Measurements from ENCODE around the gene CDCA3.
A peak's percentile ranks its signal among the peaks of the same experiment; 100 is the strongest.

Gene CDCA3

GRCh38 chr12:6831450-6831995, 19.6 kb downstream of the CDCA3 start:
- no peak for DNase-seq

DNA sequence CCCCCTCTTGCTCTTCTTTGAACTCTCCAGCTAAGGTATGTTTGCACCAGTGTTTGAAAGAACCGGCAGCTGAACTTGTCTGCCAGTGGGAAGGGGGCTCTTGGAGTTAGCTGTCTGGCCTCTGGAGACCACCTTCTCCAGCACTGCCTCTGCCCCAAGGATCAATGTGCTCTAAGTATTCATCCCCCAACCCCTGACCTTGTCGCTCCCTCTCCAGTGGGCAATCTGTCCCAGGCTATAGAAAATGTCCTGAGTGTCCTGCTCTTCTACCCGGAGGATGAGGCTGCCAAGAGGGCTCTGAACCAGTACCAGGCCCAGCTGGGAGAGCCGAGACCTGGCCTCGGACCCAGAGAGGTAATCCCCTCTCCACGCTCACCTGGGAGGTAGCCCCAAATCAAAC, 20.1 kb downstream of the CDCA3 start:
- DNase-seq: no peak

DNA sequence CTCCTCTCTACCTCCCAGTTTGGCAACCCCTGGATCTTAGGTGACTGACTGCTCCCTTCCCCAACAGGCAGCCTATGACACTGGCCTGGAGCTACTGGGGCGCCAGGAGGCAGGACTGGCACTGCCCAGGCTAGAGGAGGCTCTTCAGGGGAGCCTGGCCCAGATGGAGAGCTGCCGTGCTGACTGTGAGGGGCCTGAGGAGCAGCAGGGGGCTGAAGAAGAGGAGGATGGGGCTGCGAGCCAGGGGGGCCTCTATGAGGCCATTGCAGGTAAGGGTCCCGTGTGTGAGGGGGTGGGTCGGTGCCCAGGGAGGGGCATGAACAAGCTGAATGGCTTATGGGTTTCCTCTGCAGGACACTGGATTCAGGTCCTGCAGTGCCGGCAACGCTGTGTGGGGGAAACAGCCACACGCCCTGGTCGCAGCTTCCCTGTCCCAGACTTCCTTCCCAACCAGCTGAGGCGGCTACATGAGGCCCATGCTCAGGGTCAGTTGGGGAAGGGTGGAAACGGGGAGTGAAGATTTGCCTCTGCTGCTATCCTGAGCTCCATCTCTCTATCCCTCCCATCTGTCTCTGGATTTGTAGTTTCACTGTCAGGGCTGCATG, 20.7 kb downstream of the CDCA3 start:
- no peak for DNase-seq

DNA sequence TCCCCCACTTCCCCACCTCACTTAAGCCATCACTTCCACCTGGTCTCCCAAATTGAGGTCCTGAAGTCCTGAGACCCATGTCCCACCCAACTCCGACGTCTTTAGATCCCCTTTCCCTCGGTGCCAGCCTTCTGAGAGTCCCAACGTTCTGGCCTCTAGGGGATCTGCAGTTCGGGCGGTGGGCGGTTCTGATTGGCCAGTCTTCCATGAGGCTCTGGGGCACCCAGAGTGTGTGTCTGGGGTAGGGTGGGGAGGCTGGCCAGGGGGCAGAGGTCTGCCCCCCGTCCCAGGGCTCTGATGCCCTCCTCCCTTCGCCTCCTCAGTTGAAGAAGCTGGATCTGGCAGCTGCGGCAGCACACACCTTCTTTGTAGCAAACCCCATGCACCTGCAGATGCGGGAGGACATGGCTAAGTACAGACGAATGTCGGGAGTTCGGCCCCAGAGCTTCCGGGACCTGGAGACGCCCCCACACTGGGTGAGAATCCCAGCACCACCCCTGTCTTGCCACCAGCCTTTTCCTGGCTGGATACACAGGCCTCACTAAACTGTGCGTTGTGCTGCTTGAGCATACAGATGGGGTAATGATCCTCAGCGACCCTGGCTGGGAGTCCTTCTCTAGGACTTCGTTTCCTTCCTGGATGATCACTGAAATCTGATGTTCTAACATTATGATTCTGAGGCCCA, 21.4 kb downstream of the CDCA3 start:
- DNase-seq: no peak

GRCh38 chr12:6828781-6829535, 22.1 kb downstream of the CDCA3 start:
- peak; percentile 54 for DNase-seq

DNA sequence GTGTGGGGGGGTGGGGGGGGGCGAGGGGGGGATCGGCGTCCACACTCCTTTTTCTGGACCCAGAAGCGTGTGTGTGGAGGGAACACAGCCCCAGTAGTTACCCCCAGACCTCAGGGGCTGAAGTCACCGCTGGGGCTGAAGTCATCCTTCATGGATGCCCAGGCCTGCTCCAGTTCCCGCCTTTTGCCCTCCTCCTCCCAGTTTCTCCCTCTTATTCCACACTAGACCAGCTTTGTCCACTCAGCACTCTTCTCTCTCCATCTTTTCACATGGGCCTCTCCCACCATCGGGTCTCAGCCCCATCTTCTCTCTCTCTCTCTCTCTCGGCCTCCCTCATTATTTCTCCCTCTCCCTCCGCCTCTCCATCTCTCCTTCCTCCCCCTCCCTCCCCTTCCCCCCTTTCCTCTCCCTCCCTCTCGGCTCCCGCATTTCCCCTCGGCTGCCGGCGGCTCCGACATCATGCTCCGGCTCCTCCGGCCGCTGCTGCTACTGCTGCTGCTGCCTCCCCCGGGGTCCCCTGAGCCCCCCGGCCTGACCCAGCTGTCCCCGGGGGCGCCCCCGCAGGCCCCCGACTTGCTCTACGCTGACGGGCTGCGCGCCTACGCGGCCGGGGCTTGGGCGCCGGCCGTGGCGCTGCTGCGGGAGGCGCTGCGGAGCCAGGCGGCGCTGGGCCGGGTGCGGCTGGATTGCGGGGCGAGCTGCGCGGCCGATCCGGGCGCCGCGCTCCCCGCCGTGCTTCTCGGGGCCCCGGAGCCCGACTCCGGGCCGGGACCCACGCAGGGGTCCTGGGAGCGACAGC, 22.9 kb downstream of the CDCA3 start, which contains the start of gene P3H3:
Gene P3H3, plus strand, starts transcription at position 426 of the 799 bp plus-strand sequence. Its CDS starts 34 bp downstream, at position 460.
- DNase-seq: peak; percentile 67

- DNase-seq: peak; percentile 87
These were observed 23.6 kb downstream of the CDCA3 start for GRCh38 chr12:6827437-6827911.

DNA sequence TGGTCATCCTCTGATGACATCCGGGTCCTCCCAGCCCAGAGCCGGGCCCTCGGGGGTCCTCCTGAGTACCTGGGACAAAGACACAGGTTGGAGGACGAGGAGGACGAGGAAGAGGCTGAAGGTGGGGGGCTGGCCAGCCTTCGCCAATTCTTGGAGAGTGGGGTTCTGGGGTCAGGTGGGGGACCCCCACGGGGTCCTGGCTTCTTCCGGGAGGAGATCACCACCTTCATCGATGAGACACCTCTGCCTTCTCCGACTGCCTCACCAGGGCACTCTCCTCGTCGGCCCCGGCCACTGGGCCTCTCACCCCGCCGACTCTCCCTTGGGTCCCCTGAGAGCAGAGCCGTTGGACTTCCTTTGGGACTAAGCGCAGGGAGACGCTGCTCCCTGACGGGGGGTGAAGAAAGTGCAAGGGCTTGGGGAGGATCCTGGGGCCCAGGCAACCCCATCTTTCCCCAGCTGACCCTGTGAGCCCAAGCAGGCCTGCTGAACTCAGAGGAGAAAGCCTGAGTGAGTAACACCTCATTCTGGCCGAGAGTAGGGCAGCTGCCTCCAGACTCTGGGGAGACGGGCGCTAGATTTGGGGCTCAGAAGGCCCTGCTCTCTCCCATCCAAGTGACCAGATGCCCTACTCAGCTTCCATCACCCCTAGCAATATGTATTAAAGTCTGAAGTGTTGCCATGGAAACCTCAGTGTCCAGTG, 24.2 kb downstream of the CDCA3 start:
- DNase-seq: no peak

DNA sequence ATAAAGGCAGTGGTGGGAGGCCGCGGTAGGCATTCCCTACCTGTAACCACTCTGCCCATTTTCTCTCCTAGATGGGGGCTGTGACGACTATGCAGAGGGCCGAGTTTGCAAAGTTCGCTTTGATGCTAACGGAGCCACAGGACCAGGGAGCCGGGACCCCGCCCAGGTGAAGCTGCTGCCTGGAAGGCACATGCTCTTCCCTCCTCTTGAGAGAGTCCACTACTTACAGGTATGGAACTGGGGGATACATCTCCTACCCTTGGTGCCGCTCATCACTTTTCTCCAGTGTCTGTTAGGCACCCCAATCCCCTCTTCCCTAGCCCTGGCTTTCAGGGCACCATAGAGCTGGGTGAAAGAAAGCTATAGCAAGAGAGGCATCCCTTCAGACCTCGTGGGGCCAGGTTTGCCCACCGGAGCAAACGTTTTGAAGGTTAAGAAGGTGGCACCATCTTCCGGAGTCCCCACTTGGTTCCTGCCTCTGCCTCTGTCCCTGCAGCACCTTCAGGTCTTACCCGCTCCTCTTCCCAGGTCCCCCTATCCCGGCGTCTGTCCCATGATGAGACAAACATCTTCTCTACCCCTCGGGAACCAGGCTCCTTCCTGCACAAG, 24.9 kb downstream of the CDCA3 start:
- no peak for DNase-seq

DNA sequence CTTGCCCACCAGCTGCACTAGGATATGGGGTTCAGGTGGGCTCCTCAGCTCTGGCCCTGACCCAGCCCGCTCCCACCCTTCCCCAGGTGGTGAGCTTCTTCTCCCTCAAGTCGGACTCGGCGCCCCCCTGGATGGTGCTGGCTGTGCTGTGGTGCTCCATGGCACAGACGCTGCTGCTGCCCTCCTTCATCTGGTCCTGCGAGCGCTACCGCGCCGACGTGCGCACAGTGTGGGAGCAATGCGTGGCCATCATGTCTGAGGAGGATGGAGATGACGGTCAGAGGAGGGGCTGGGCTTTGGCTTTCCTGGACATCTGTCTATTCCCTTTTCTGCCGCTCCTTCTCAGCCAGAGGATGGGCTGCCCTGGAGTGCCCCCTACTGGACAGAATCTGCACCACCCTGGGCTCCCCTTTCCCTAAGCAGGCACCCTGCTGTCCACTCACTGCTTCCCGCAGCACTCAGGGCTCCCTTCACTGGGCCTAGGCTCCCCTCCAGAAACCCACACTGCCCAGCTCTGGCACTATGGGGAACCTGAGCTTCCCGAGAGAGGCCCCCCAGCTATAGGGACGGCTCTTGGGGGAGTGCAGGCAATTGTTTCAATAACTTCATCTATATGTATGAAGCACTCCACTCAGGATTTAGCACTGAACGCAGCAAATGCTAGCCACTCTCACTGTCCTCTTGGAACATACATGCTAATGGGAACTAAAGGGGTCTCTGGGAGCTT, 25.5 kb downstream of the CDCA3 start:
- peak; percentile 75 for DNase-seq

DNA sequence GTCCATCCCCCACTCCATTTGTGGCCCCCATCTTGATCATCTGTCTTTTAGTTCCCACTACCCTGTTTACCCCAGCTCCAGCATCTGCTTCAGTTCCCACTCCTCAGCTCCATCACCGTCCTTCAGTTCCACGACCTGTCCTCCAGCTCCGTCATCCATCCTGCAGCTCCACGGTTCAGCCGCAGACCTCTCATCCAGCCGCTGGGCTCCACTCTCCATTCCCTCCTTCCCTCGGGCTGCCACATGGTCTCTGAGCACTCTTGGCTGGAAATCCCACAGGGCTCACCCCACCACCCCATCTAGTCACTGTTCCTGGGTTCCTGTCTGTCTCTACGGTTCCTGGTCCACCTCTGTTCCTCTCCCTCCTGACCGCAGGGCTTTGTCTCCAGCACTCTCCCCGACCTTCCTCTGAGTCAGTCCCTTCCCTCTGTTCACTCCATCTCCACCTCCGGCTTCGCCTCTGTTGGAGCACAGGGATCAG, 26.1 kb downstream of the CDCA3 start:
- DNase-seq: no peak

- DNase-seq: no peak
These were observed 26.9 kb downstream of the CDCA3 start for GRCh38 chr12:6824085-6824775.

DNA sequence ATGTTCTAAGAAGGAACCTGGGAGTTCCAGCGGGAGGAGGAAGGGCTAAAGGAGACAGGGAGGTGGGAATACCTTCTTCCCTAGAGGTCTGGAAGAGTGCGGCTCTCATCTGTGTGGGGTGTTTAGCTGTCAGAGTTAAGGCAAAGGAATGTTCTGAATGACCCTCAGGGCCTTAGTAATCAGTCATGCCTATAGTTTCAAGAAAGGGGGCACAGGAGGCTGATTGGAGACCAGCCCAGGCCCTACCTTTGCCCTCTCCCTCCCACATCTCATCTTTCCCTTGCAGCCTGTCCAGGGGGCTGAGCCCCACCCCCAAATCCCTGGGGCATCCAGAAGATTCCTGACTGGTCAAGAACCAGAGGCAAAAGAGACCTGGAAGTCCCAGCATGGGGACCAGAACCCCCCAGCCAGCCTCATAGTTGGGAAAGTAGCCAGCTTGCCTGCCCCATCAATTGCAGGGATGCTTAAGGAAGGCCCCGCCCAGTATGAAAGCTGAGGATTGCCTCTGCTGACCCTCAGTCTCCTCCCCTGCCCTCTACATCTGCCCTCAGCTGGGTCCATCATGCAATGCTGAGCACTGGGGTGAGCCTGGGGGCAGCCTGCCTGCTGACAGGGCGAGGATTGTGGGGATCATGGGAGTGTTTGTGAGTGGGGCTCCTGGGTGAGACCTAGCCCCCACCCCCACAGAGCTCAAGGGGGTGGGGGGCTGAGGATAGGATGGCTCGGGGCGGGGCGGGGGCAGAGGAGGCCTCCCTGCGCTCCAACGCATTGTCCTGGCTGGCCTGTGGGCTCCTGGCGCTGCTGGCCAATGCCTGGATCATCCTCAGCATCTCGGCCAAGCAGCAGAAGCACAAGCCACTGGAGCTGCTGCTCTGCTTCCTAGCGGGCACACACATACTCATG, 27.7 kb downstream of the CDCA3 start:
- DNase-seq: no peak

DNA sequence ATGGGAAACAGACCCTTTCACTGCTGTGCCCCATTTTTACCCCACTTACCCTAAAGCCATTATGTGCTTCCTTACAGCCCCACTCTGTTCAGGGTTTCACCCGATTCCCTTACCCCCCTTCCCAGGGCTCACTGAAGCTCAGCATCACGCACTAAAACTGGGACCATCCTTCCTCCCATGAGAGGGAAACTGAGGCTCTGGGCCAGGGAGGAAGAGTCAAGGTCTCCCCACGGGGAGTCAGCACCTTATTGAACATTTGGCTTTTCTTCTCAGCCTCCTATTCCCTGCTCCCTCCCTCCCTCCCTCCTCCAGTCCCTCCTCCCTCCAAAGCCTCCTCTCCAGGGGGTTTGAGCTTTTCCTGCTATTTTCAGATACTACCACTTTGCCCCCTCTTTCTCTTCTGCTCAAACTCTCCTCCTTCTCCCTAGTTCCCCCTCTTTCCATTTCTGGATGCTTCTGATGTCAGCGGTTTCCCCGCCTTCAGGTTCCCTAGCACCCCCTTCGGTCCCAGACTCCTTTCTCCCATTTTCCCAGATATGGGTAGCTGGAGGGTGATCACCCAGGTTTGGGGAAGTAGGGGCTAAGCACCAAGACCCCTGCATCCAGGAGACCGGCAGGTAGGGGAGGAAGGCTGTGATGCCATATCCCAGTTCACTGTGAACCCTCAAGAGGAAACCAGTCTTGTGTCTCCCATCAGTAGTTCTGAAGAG, 28.5 kb downstream of the CDCA3 start:
- no peak for DNase-seq

DNA sequence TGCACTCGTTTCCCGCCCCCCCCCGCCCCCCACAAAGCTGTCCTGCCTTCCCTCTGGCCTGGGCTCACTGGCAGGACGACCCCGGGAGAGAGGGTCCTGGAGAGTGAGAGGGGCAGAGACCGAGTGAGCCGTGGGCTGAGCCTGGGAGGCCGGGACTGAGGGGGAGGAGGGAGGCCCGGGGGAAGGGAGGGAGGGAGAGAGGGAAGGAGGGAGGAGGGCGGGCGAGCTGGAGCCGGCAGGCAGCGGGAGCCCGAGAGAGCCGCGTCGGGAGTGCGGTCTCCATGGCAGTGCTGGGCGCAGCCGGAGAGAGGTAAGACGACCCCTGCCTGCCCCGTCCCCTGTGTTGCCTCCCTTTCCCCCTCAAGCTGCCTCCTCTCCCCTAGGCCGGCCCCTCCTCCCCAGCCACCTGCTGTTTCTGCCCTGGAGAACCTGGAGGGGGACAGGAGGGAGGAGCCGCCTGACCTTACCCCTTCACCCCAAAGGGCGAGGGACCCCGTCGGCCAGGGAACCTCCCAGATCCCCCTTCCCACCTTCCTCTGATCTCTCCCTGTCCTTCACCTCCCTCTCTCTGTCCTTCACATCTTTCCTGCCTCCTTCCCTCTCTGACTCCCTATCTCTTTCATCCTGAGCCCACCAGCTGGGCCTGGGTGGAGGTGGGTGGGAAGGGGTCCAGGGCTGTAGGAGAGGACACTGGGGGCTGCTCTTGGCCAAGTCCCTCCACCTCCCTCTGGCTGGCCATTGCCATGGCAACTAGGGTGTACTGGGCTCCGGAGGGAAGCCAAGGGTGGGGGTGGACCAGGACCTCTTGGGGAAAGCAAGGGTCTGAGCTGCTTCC, 29.3 kb downstream of the CDCA3 start, which contains the start of gene GPR162:
Gene GPR162, plus strand, starts transcription at position 231 of the 835 bp plus-strand sequence. CDS start 2,078 bp downstream, outside the sequence.
- DNase-seq: peak; percentile 69

GRCh38 chr12:6820166-6820565, 30.9 kb downstream of the CDCA3 start:
- DNase-seq: no peak
